ENCODE measurements around the gene GRID2IP.

GRCh38 chr7:6479067-6479466, 72.2 kb downstream of the GRID2IP start:
- TF ChIP-seq CTCF (IDR thresholded peaks at IDR 0.05; ENCODE audit: low read depth, low read length, poor library complexity, severe bottlenecking) (no peak), EZH2phosphoT487 (IDR thresholded peaks at IDR 0.05; ENCODE audit: borderline replicate concordance, low read length) (no peak)
